ENCODE results near the gene VARS2.

- TF ChIP-seq EZH2phosphoT487 (IDR thresholded peaks at IDR 0.05; ENCODE audit: low read length), result no peak
- TF ChIP-seq CTCF (IDR thresholded peaks at IDR 0.05; ENCODE audit: low read length), result no peak
- no peak for TF ChIP-seq EZH2 (optimal IDR thresholded peaks at IDR 0.05; ENCODE audit: low read depth, low read length)
These were observed 28.5 kb upstream of the VARS2 start for GRCh38 chr6:30885481-30885998.

Data from MM.1S (cell line).